NB4 (cell line): ENCODE data around the gene BBS12.

Source experiments
- DNase-seq: peaks from one replicate; pipeline ENCODE4 v3.0.0; 2010; ENCODE audit warnings: low read depth
- H3K4me3 ChIP-seq: one replicate; pipeline ENCODE4 v1.5.1; 2011; ENCODE audit warnings: mild to moderate bottlenecking, low read depth, low read length, moderate library complexity
- MYC ChIP-seq: IDR thresholded peaks from 2 replicates; pipeline ENCODE4 v1.6.1; 2011; ENCODE audit warnings: low read depth, low read length
- POLR2A ChIP-seq: IDR thresholded peaks from 2 replicates; pipeline ENCODE4 v1.6.1; 2011; ENCODE audit warnings: mild to moderate bottlenecking; ENCODE audit not compliant: insufficient read length; ENCODE audit errors: extremely low read depth
- TF ChIP-seq, protein P1 (sequence below): IDR thresholded peaks from one replicate; pipeline ENCODE4 v1.5.1; 2012; ENCODE audit warnings: low read depth, low read length
- TF ChIP-seq, protein P2 (sequence below): IDR thresholded peaks from 2 replicates; pipeline ENCODE4 v1.6.1; 2011; ENCODE audit warnings: low read depth, low read length

The BBS12 gene

DNA sequence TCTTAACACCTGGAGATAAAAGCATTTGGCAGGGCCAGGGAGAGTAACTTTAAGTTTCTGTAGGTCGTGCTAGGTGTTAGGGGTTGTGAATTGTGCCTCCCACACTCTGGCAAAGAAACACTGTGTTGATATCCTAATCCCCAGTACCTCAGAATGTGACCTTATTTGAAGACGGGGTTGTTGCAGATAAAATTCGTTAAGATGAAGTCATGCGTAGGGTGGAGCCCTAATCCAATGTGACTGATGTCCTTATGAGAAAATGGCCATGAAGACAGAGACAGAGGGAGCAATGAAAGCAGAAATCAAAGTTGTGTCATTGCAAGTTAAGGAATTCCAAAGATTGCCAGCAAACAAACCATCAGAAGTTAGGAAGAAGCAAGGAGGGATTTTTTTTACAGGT is 40.5 kb upstream of the BBS12 start:
- DNase-seq, result no peak
- TF ChIP-seq MYC (no peak), POLR2A (no peak)
- TF ChIP-seq, protein P1, sequence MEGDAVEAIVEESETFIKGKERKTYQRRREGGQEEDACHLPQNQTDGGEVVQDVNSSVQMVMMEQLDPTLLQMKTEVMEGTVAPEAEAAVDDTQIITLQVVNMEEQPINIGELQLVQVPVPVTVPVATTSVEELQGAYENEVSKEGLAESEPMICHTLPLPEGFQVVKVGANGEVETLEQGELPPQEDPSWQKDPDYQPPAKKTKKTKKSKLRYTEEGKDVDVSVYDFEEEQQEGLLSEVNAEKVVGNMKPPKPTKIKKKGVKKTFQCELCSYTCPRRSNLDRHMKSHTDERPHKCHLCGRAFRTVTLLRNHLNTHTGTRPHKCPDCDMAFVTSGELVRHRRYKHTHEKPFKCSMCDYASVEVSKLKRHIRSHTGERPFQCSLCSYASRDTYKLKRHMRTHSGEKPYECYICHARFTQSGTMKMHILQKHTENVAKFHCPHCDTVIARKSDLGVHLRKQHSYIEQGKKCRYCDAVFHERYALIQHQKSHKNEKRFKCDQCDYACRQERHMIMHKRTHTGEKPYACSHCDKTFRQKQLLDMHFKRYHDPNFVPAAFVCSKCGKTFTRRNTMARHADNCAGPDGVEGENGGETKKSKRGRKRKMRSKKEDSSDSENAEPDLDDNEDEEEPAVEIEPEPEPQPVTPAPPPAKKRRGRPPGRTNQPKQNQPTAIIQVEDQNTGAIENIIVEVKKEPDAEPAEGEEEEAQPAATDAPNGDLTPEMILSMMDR, result no peak
- TF ChIP-seq, protein P2, sequence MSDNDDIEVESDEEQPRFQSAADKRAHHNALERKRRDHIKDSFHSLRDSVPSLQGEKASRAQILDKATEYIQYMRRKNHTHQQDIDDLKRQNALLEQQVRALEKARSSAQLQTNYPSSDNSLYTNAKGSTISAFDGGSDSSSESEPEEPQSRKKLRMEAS, result no peak
- no peak overlapping the region for H3K4me3 ChIP-seq

DNA sequence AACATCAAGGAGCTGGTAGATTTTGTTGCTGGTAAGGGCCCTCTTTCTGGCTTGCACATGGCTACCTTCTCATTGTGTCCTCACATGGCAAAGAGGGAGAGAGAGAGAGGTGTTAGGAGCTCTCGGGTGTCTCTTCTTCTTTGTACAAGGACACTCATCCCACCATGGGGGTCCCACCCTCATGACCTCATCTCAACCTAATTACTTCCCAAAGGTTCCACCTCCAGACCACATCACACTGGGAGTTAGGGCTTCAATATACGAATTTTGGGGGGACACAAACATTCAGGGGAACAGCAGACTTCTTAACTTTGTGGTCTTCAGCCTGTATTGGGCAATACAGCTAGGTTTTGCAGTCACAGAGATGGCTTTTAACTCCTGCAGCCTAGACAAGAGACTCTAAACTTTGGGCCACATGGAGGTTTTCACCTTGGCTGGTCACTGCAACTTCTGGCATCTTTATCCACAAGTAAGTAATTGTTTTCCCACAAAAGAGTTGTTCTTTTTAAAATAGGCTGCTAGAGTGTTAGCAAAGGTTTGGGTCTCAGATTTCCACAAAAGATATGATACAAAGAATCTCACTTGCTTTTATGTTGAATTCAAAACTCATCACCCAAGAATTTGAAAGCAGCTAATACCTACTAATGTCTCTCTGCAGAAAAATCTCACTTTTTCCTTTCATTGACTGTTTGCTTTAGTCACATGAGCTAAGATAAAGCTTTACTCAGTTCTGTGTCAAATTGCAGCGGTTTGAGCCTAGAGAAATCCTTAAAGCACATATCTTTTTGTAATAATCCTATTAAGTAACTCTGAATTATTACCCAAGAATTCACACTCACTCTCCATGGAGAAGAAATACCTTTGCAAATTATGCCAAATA is 39.6 kb upstream of the BBS12 start:
- TF ChIP-seq, protein P2, result no peak
- H3K4me3 ChIP-seq, result no peak overlapping the region
- DNase-seq, result no peak

DNA sequence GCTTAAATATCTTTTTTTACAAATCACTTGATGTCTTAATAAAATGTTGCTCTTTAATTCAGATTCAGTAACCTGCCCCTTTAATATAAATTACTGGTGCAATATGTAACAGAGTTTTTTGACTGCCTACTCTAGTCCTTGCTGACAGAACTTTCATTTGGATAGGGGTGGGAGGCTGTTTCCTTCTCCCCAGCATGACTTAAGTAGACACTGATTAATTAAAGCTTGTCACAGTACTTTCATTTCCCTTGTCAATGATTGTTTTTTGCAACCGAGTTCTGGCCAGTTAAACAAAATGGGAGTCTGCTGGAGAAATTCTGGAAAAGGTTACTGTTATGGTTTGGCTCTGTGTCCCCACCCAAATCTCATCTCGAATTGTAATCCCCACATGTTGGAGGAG is 37.3 kb upstream of the BBS12 start:
- DNase-seq, result no peak
- TF ChIP-seq MYC, result no peak
- TF ChIP-seq, protein P1, result no peak
- no peak for TF ChIP-seq POLR2A
- TF ChIP-seq, protein P2, result no peak
- no peak overlapping the region for H3K4me3 ChIP-seq

DNA sequence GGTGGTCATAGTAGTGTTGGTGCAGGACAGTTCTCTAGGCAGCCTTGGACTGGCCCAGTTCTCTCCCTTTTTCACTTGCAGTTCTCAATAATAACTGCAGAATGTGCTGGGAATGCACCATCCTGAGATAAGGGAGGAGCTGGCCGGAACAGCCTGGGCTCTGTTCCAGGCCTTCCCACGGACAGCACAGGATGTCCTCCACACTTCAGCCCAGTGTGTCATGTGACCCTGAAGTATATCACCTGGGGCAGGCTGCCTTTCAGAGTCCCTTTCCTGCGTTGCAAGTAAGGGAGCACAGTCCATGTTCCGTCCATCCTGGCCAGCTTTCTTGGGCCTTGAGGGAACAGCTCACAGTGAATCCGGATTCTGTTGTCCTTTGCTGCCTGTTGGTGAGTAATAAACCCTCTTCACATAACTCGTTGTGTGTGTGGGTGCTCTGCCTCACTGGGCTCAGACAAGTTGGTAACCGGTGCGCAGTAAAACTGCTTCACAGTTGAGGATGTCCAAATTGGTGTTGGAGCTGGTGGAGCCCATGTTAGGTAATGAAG is 32.3 kb upstream of the BBS12 start:
- TF ChIP-seq, protein P2, result no peak
- TF ChIP-seq MYC (no peak), POLR2A (no peak)
- TF ChIP-seq, protein P1, result no peak
- DNase-seq, result no peak
- H3K4me3 ChIP-seq, result no peak overlapping the region

DNA sequence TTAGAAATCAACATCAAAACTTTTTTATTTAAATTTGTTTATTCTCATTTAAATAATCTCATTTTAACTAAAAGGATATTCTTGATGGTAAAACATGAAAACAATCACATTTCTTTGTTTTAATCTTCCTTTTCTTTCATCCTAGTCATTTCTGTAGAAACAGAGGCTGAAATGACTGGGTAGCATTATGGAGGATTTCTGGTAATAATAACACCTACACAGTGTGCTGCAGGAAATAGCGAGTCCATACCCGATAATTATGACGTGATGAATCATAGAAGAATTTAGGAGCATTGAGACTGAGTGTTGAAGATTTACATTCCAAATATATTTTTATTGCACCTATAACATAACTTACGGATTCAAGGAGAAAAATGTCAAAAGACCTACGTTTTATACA is 31.4 kb upstream of the BBS12 start:
- no peak overlapping the region for H3K4me3 ChIP-seq
- no peak for DNase-seq
- TF ChIP-seq, protein P1, result no peak
- TF ChIP-seq, protein P2, result no peak
- TF ChIP-seq MYC (no peak), POLR2A (no peak)

DNA sequence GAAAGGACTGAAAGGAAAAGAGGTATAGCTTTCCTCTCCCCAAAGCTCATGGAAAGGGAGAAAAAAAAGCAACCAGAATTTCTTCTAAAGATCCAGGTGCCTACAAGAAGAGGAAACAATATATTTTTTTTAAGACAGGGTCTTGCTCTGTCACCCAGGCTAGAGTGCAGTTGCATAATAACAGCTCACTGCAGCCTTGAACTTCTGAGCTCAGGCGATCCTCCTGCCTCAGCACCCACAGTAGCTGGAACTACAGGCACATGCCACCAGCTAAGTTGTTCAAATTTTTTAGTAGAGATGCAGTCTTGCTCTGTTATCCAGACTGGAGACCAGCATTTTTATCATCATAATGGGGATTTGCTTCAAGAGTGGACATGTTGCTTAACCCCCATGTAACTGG is 30.5 kb upstream of the BBS12 start:
- H3K4me3 ChIP-seq, result no peak overlapping the region
- no peak for DNase-seq
- TF ChIP-seq, protein P1, result no peak
- no peak for TF ChIP-seq POLR2A
- TF ChIP-seq, protein P2, result no peak
- TF ChIP-seq MYC, result no peak
